NCI-H510A treated with DMSO at 0.1 percent for 48 hours (cell line): ENCODE data around the gene SLC16A8.
"Not testable (repeated sequence)": the region's sequence is repeated elsewhere in the genome, so short reads cannot be mapped to it uniquely, and the experiment has no call there.

Experiments used
- DNase-seq: peaks from one replicate; lab custom pipeline; 2025; lab: John Stamatoyannopoulos, UW

SLC16A8 gene

GRCh38 chr22:38086001-38086845 is 2.2 kb upstream of the SLC16A8 start:
- DNase-seq: no peak

GRCh38 chr22:38085501-38085900 is 1.5 kb upstream of the SLC16A8 start:
- DNase-seq: no peak

GRCh38 chr22:38085056-38085455 is 1.1 kb upstream of the SLC16A8 start:
- DNase-seq: no peak

GRCh38 chr22:38082986-38083710 is 836 bp downstream of the SLC16A8 start:
- no peak for DNase-seq

DNA sequence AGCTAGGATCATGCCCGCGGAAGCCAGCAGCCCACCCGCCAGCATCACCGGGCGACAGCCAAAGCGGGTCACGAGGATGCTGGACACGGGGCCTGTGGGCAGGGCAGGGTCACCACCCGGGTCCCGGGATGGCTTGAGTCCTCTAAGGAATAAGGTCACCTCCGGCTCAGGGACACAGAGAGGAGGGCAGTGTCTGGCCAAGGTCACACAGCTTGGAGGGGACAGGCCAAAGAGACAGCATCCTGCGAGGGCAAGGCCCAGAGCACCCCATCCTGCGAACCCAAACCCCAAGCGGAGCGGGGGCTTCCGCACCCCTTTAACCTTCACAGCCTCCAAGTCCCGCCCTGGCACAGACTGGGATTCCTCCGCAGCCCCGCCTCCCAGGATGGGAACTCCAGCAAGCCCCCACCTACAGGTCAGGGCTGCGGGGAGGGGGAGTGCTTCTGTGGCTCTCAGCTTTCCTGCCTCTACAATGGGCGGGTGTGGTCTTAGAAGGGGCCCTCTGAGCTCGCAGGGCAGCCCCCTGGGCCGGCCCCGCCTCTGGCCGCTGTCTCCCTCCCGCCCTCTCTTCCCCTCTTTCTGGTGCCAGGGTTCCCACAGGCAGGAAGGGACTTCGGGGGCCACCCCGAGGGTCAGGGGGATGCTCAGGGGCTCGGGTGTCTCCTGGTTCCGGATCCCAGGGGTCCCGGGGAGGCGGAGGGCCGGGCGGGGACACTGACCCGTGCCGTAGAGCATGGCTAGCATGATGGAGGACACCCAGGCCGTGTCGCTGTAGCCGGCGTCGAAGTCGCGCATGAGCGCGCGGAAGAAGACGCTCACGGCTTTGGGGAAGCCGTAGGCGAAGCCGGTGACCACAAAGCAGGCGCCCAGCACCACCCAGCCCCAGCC is 1.8 kb downstream of the SLC16A8 start:
- DNase-seq: no peak

DNA sequence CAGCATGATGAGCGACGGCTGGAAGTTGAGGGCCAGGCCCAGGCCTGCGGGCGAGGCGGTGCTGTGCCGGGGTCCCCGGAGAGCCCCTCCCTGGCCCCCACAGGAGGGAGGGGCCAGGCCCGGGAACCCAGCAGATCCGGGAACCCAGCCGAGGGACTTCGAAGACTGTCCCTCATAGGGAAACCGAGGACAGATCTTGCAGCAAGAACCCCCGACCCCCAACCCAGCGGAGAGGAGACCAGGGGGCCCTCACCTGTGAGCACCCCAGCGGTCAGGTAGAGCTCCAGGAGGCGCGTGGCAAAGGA is 2.4 kb downstream of the SLC16A8 start:
- no peak for DNase-seq

DNA sequence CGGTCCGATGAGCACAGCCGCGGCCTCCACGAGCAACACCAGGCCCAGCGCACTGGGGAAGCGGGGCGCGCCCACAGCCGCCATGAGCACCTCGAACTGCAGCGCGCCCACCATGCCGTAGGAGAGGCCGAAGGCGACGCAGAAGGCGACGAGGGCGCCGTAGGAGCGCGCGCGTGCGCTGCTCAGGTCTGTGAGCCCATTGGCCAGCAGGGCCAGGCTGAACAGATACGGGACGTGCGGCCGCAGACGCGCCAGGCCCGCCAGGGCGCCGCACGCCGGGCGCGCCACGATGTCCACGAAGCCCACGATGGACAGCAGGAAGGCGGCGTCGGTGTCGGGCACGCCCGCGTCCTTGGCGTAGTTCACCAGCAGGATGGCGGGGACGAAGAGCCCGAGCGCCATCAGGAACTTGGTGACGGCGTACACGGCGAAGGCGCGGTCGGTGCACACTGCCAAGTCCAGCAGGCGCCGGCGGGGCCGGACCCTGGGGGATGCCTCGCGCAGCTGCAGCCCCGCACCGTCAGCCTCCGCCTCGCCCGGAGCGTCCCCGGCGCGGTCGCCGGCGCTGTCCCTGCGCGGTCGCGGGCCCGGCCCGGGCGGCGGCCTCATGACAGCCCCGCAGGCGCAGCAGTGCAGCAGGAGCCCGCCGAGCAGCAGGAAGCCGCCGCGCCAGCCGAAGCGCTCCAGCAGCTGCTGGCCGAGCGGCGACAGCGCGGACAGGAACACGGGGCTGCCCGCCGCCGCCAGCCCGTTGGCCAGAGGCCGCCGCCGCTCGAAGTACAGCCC is 2.9 kb downstream of the SLC16A8 start:
- no peak for DNase-seq

DNA sequence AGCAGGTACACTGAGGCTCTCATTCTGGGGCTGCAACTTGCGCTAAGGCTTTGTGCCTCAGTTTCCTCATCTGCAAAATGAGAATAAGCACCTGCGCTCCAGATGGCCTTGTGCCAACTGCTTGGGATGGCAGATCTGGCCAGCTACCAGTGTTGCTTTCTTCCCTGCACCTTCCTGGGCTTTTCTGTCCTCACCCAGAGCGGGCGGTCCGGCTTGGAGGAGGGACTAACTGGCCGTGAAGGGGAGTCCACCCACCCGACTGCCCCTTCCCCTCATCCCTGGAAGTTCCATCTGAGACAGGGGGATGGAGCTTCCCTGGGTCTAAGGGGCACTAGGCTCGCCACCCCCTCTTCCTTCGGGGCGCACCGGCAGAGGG is 3.5 kb downstream of the SLC16A8 start:
- DNase-seq: no peak

GRCh38 chr22:38079804-38080203 is 4.2 kb downstream of the SLC16A8 start:
- DNase-seq: no peak

- DNase-seq: not testable (repeated sequence)
Measured at GRCh38 chr22:38079208-38079607, 4.8 kb downstream of the SLC16A8 start.

DNA sequence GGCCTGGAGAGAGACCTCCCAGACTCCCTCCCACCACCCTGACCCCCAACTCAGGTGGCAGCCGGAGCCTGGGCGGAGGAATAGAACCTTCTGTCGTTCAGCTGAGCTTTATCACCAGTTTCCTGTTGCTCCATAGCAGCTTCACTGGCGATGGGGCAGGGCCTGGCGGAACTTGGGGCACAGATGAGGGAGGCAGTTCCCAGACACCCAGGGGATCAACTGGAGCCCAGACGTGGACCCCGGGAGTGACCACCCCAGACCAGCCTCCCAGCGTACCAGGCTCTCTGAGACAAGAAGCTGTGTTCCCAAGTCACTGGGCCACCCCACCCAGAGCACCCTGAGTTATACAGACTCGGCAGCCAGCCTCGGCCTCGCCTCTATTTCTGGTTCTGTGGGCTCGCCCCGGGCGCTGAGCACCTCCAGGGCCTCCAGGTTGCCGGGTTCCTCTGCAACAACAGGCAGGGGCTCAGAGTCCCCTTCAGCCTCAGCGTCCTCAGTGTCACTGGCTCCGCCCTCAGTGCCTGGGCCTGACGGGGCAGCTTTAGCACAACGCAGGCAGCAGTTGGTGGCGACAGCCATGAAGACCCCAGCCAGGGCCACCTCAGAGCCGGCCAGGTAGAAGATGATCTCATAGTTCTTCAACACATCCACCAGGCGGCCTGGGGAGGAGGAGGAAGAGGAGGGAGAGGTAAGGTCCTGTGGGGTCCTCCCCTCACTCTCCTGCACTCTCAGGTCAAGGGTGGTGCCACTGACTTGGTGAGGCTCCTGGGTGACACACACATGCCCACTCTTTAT is 5.7 kb downstream of the SLC16A8 start:
- DNase-seq: no peak

GRCh38 chr22:38077595-38077994 is 6.4 kb downstream of the SLC16A8 start:
- no peak for DNase-seq

DNA sequence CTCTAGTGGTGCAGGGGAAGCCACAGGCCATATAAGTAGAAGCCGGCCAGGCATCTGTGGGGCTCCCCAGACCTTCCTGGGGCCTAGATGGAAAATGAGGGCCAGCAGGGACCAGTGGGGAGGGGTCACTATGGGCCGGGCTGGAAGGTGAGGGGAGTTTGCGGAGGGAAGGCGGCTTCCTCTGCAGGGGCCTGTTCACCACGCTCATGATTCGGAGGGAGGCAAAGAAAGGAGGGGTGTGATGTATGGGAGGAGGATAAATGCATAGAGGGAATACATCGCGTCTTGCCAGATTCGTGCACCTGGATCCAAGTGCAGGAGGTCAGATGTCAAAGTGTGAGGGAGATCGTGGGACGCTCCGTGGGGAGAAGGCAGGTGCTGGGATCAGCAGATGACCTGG is 6.9 kb downstream of the SLC16A8 start:
- DNase-seq: no peak

GRCh38 chr22:38075961-38076360 is 8.0 kb downstream of the SLC16A8 start:
- no peak for DNase-seq

DNA sequence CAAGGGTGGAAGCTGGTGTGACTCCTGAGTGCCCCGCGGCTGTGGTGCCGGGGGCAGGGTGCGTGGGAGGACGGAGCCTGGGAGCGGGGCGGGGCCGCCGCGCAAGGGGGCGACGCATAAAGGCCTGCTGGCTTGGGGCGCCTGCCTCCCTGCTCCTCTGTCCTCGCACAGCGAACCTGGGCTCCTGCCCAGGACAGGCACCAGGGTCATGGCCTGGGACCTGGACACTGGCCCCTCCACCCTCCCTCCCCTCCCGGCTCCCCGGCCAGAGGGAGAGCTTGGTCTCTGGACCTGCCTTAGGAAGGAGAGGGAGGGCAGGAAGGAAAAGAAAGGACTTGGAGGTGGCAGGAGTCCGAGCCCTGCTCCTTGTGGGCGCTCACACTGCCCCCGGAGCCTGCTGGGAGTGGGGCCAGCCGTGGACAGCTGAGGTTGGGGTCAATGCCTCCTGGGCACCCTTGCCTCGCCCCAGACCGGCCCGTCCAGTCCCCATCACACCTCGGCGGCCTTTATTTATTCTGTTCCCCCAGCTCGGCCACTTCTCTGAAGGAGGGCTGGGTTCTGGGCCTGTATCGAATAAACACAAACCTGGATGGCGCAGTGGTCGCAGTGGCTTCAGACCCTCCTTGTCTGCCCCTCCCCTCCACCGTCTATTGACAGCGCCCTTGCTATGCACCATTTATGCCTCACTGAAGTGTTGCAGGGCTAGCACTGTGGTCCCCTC is 8.7 kb downstream of the SLC16A8 start:
- no peak for DNase-seq

DNA sequence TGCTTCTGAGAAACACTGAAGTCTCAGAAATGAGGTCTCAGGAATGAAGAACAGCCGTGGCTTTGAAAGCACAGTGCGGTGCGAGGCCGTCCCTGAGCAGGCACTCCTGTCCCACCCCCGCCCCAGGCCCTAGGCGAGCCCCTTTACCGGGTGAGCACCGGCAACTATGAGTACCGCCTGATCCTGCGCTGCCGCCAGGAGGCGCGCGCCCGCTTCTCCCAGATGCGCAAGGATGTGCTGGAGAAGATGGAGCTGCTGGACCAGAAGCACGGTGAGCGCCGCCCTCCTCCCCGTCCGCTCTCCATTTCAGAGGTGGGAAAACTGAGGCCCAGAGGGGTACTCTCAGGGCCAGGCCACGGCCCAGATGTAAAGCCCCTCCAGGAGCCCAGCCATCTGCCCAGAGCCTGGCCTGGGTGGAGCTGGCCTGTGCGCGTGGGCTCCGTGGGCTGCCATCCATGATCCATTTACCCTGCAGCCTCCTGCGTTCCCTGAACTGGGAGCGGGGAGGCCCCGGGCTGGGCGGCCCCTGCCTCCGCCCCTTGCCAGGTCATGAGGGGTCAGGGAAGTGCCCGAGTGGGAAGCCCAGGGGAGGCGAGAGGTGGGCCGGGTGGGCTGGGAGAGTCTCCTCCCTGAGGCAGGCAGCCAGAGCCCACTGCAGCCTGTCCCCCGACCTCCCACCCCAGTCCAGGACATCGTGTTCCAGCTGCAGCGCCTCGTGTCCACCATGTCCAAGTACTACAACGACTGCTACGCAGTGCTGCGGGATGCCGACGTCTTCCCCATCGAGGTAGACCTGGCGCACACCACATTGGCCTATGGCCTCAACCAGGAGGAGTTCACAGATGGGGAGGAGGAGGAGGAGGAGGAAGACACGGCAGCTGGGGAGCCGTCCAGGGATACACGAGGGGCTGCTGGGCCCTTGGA is 9.5 kb downstream of the SLC16A8 start:
- DNase-seq: no peak

DNA sequence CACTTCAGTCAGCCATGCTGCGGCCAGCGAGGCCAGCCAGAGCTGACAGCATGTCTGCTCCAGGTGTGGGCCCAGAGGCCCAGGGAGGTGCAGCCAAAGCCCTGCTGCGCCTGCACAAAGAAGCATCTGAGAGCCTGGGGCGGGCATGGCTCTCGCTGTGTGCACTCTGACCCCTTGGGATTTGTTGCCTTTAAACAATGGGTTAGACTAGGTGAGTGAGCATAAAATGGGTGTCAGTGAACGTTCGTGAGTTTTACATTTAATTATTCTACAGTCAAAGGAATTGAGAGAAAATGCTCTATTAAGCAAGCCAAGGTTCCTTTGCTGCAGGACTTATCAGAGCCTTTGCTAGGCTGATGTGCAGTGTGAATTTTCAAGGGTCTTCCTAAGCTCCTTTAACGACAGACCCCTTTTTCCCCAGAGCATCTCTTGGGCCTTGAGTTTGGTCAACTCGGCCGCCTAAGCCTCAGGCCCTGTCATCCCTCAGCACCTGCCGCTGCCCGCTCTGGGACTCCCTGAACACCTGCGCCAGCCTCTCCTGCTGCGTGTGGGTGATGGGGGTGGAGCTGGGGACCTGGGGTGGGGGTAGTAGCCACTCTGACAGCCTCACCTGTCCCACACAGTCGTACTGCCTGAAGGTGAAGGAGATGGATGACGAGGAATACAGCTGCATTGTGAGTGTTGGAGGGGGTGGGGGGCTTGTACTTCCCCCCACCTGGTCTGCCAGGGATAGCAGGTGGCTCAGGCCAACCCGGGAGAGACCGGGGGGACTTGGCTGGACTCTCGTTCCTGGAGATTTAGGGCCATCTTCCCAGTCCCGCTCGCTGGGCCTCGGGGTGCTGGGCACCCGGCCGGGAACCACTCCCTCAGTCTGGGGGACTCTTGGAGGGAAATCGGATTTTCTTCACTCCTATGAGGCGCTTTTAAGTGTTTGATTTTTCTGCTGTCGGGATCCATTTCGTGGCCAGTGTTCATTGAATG is 10.5 kb downstream of the SLC16A8 start:
- DNase-seq: no peak
